Activated naive CD8-positive, alpha-beta T cell treated with anti-CD3 and anti-CD28 coated beads for 36 hours (primary cell): Measurements from ENCODE around the gene ATP6V1C2. TPM values are rescaled to one million over a fixed set of nuclear protein-coding genes. Genes with fewer than 3 reads are reported as not detected.
"Not testable (repeated sequence)": the region's sequence is repeated elsewhere in the genome, so short reads cannot be mapped to it uniquely, and the experiment has no call there.

ENCODE experiments used
- DNase-seq: peaks from one replicate; pipeline ENCODE4 v3.0.0; 2021
- H3K27ac Mint-ChIP-seq: one replicate; pipeline ENCODE4 v1.8.0; 2022; ENCODE audit warnings: mild to moderate bottlenecking, moderate library complexity, mixed read lengths
- H3K27me3 Mint-ChIP-seq: one replicate; pipeline ENCODE4 v1.8.0; 2022; ENCODE audit warnings: mild to moderate bottlenecking, mixed read lengths
- H3K36me3 Mint-ChIP-seq: one replicate; pipeline ENCODE4 v1.8.0; 2021; ENCODE audit warnings: mild to moderate bottlenecking, mixed read lengths
- H3K4me1 Mint-ChIP-seq: one replicate; pipeline ENCODE4 v1.8.0; 2021; ENCODE audit warnings: mixed read lengths
- H3K4me3 Mint-ChIP-seq: one replicate; pipeline ENCODE4 v1.8.0; 2022; ENCODE audit warnings: mild to moderate bottlenecking, moderate library complexity, mixed read lengths
- H3K9me3 Mint-ChIP-seq: one replicate; pipeline ENCODE4 v1.8.0; 2022; ENCODE audit warnings: mixed read lengths
- total RNA-seq, 2 experiments: library from RNA; stranded (reverse); gene quantifications; one replicate each; pipeline ENCODE4 v1.2.3, GENCODE V29; 2021

Gene ATP6V1C2
- total RNA-seq, 2 experiments from 2014 or later, result not detected

DNA sequence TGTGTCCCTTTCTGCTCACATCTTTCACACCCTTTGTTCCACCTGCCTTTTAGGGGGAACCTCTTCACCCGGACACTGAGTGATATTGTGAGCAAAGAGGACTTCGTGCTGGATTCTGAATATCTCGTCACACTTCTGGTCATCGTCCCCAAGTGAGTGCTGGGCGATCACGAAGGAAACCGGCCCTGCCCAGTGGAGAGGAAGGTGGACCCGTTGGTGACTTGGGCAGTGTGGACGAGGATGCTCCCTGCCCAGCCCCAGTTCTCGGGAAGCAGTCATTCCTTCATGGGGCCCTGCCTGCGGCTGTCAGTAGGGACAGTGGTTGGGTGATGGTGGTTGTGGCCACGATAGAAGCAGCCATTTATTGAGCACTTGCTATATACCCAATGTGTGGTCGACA is 50.4 kb downstream of the ATP6V1C2 start:
- no peak for DNase-seq
- no peak overlapping the region for H3K4me3 Mint-ChIP-seq
- H3K9me3 Mint-ChIP-seq, result no peaks in the 10 kb centered on the region
- no peaks in the 10 kb centered on the region for H3K36me3 Mint-ChIP-seq
- no peak overlapping the region for H3K27ac Mint-ChIP-seq
- no peaks in the 10 kb centered on the region for H3K27me3 Mint-ChIP-seq
- H3K4me1 Mint-ChIP-seq, result no peaks in the 10 kb centered on the region

DNA sequence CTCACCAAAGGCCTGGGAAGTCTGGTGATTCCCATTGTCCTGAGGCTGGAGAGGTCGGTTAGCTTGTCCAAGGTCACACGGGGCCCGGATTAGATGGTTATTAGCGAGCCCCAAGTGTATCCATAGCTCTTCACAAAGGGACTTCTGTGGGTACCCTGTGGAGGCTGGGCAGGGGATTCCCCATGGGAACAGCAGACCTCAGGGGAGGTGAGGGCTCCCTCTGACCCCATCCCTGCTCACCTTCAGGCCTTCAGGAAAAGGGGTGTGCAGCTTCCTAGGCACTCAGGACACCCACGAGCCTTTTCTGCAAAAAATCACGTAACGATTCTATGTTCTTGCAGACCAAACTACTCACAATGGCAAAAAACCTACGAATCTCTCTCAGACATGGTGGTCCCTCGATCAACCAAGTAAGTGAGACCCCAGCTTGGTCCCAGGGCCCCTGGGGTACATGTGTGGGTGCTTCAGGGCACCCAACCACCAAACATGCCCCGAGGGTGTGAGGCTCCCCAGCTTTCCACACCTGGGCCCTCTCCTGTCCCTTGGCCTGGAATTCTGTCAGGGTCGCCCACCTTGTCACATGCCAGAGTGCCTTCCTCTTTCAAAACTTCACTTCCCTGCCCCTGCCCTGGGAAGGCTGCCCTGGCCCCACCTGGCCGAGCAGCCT is 50.9 kb downstream of the ATP6V1C2 start:
- H3K36me3 Mint-ChIP-seq, result no peaks in the 10 kb centered on the region
- no peak for DNase-seq
- H3K27me3 Mint-ChIP-seq, result no peaks in the 10 kb centered on the region
- no peak overlapping the region for H3K27ac Mint-ChIP-seq
- H3K4me3 Mint-ChIP-seq, result no peak overlapping the region
- H3K4me1 Mint-ChIP-seq, result no peaks in the 10 kb centered on the region
- H3K9me3 Mint-ChIP-seq, result no peaks in the 10 kb centered on the region

DNA sequence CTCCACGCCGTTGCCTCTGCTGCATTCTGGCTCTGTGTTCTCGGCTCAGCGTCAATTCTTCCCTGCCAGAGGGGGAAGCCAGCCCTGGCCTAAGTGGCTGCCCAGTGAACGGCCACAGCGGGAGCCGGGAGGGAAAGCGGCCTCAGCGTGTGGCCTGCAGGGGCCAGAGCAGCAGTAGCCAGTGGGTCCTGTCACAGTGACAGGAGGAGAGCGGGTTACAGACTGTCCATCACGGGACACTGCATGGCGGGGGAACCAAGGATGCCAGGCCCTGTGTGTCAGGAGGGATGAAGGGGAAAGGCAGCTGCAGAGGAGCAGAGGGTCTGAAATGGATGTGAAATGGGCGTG is 51.4 kb downstream of the ATP6V1C2 start:
- no peaks in the 10 kb centered on the region for H3K9me3 Mint-ChIP-seq
- no peak overlapping the region for H3K27ac Mint-ChIP-seq
- no peak for DNase-seq
- no peaks in the 10 kb centered on the region for H3K27me3 Mint-ChIP-seq
- H3K4me3 Mint-ChIP-seq, result no peak overlapping the region
- no peaks in the 10 kb centered on the region for H3K36me3 Mint-ChIP-seq
- no peaks in the 10 kb centered on the region for H3K4me1 Mint-ChIP-seq

DNA sequence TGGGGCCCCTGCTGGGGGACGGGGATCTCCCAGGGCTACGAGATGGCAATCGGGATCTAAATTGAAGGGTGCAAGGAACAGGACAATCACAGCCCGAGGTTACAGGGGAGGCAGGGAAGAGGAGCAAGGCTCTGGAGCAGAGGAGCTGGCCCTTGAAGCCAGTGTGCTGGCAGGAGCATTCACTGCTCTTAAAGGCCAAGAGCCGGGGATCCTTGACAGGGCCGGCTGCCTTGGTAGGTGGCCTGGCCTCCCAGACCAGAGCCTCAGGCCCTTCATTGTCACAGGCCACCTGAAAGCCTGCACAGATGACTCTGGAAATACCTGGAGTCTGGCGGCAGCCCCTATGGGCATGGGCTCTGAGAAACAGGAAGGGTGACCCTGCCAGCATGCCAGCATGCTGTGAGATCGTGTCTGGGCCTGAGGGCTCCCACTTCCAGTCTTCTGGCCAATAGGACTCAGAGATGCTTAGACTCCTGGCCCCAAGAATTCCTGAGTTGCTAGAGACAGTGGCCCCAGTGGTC is 52.5 kb downstream of the ATP6V1C2 start:
- no peaks in the 10 kb centered on the region for H3K4me1 Mint-ChIP-seq
- no peak for DNase-seq
- H3K36me3 Mint-ChIP-seq, result no peaks in the 10 kb centered on the region

DNA sequence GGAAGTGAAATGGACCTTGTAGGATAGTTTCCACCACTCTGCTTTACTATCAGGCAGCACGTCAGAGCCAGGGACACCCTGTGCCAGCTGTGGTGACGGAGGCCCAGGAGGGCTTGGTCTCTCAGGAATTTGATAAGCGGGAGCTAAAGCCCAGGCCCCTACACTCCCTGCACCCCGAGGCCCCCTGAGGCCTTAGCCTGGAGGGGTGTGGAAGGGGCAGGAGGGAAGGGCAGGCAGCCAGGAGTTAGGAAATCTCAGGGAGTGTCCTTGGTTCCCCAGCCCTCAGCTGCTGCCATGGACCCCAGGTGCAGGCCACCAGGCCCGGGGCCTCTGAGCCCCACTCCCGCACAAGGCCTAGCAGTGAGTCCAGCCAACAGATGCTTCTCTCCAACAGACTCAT is 53.0 kb downstream of the ATP6V1C2 start:
- DNase-seq, result no peak
- Mint-ChIP-seq H3K36me3 (no peaks in the 10 kb centered on the region), H3K27me3 (no peaks in the 10 kb centered on the region), H3K4me3 (no peak overlapping the region), H3K4me1 (no peaks in the 10 kb centered on the region), H3K9me3 (no peaks in the 10 kb centered on the region), H3K27ac (no peak overlapping the region)

More for the DNA sequence above, 52.5 kb downstream of the ATP6V1C2 start:
- Mint-ChIP-seq H3K4me3 (no peak overlapping the region), H3K9me3 (no peaks in the 10 kb centered on the region), H3K27ac (no peak overlapping the region), H3K27me3 (no peaks in the 10 kb centered on the region)

DNA sequence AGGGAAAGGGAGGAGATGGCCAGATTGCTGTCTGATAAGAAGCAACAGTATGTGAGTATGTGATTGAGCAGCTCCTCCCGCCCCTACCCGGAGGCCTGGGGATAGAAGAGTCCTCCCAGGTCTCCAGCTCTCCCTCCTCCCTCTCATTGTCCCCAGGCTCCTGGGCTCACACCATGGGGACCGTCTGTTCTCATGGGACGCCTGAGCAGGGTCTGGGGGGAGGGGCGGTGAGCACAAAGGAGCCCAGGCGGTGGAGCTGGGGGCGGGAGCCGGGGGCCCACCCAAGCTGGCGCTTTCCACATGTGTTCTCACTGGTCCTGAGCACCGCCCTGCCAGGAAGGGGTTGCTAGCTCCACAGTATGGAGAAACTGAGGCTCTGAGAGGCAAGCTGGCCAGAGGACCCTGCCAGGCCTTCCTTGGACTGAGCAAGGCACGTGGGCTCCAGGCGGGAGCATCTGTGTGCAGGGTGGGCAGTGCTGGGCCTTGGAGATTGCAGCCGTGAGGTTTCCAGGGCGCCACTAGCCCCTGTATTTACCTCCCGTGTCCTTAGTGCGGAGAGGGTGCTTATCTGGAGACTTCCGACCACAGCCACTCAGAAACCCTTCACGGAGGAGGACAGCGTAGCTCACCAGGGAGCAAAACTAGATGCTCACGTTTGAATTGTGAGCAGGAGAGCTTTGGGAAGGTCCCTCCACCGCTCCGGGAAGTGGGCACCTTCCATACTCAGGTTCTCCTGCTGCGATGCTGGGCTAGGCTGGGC is 53.8 kb downstream of the ATP6V1C2 start:
- DNase-seq, result no peak
- H3K9me3 Mint-ChIP-seq, result no peaks in the 10 kb centered on the region
- no peaks in the 10 kb centered on the region for H3K4me1 Mint-ChIP-seq
- peaks cover 4% of the 10 kb centered on the region for H3K36me3 Mint-ChIP-seq
- no peak overlapping the region for H3K27ac Mint-ChIP-seq
- no peaks in the 10 kb centered on the region for H3K27me3 Mint-ChIP-seq
- no peak overlapping the region for H3K4me3 Mint-ChIP-seq

DNA sequence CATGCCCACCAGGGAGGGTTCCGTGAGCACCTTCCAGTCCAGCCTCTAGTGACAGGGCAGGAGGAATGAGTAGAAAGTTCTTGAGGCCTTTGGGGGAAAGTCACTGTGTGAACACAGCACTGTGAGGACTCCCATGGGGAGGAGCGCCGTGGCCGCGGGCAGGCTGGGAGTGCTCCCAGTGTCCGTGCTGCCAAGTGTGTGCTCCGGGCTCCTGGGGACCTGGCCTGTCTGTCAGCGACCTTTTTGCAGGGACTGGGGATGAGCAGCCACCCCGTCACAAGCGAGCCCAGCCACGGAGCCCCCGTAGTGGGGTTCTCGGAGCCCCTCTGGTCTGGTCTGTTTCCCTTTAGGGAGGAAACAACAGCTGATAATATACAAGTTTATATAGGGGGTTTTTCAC is 54.4 kb downstream of the ATP6V1C2 start:
- Mint-ChIP-seq H3K4me3 (no peak overlapping the region), H3K27me3 (no peaks in the 10 kb centered on the region), H3K4me1 (no peaks in the 10 kb centered on the region), H3K27ac (no peak overlapping the region), H3K36me3 (peaks cover 6% of the 10 kb centered on the region), H3K9me3 (no peaks in the 10 kb centered on the region)
- DNase-seq, result no peak

DNA sequence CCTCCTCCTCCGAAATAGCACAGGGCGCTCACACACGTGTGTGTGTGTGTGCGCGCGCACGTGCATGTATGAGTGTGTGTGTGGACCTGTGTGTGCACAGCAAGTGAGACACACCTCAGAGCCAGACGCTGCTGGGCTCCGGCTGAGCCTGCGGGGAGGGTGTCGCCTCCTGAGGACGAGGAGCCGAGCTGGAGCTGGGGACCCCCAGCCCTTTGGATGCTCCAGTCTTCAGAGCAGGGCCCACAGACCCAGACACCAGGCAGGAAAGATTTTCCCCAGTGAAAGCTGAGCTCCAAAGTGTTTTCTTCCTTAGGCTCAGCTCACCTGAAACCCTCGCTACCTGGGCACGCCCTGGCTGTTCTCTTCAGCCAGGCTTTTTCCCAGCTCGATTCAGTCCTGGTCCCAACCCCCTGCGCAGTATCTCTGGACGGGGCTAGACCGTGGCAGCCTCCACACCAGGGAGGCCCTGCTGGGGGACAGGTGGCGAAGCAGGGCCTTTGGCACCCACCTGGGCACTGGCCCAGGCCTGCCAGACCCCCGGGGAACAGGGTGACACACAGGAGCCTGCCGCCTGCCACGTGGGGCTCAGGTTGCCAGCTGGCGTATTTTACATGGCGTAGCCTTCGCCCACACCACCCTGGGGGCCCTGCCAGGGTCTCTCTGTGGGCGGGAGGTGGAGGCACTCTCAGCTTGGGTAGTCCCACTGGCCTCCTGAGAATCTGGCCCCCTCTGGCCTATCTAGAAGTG is 55.0 kb downstream of the ATP6V1C2 start:
- H3K4me3 Mint-ChIP-seq, result no peak overlapping the region
- H3K9me3 Mint-ChIP-seq, result no peaks in the 10 kb centered on the region
- no peak for DNase-seq
- H3K27ac Mint-ChIP-seq, result no peak overlapping the region
- H3K27me3 Mint-ChIP-seq, result no peaks in the 10 kb centered on the region
- no peaks in the 10 kb centered on the region for H3K4me1 Mint-ChIP-seq
- peaks cover 6% of the 10 kb centered on the region for H3K36me3 Mint-ChIP-seq

DNA sequence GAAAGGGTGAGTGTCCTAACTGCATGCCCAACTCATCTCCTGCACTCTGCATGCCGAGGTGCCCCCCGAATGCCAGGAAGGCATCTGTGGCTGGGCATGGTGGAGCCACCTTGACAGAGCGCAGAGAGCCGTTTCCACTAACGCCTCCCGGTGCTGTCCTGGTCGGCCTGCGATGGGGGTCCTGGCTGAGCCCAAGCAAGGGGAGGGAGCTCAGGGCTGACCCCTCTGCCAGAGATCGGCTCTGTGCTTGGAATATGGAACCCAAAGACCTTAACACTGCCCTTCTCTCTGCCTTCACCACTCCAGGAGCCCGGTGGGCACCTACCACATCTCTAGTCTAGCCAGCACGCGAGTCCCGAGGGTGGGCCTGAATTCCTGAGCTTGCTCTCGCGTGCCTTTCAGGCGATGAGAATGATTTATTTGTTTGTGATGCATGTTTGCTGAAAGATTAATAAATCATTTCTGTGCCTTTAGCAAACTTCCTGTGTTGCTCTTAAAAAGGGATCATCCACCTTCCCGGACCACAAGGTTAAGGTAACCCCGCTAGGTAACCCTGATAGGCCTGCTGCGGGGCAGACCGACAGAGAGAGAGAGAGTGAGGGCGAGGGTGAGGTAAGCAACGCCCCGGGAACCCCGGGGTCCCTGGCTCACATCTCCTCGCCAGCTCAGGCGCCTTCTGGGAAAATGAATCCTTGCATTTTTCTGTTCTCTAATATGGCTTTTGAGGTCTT is 55.8 kb downstream of the ATP6V1C2 start:
- H3K27ac Mint-ChIP-seq, result no peak overlapping the region

DNA sequence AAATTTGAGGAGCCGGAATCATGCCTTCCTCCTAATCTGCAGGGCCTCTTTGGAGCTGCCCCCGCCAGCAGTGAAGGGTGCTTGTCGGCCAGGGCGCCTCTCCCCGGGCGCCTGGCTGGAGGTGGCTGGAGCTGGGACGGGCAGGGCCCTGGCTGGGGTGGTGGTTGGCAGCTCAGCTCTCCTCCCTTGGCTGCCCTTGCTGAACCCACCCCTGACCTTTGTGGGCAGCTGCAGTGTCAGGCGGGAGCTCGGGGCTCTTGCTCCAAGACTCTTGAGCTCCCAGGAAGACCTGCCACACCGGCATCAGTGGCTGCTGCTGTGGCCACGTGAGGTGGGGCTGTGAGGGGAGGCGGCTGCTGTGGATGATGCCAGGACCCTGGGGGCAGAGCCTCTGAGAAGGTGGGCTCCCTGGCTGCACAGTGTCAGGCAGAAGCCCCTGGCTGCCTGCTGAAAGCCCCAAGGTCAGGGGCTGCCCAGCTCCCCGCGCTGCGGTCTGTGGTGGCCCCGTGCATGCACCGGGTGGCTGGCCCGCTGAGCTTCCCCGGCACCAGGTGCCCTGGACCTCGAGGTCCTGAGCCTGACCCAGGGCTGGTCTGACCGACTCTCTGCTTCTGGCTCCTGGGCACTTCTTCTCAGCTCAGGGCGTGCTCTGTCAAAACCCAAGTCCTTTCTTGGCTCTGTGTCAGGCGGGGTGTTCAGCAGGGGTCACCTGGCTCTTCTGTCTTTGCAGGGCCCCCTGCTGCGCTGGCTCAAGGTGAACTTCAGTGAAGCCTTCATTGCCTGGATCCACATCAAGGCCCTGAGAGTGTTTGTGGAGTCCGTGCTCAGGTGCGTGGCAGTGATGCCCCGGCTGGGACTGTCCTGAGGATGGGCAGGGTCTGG is 56.7 kb downstream of the ATP6V1C2 start:
- peaks cover 13% of the 10 kb centered on the region for H3K36me3 Mint-ChIP-seq
- DNase-seq, result no peak
- H3K4me1 Mint-ChIP-seq, result no peaks in the 10 kb centered on the region
- H3K27ac Mint-ChIP-seq, result no peak overlapping the region
- no peaks in the 10 kb centered on the region for H3K27me3 Mint-ChIP-seq
- no peak overlapping the region for H3K4me3 Mint-ChIP-seq
- no peaks in the 10 kb centered on the region for H3K9me3 Mint-ChIP-seq

More for the DNA sequence above, 55.8 kb downstream of the ATP6V1C2 start:
- no peak overlapping the region for H3K4me3 Mint-ChIP-seq
- no peaks in the 10 kb centered on the region for H3K4me1 Mint-ChIP-seq
- no peaks in the 10 kb centered on the region for H3K27me3 Mint-ChIP-seq
- no peak for DNase-seq
- H3K9me3 Mint-ChIP-seq, result no peaks in the 10 kb centered on the region
- peaks cover 7% of the 10 kb centered on the region for H3K36me3 Mint-ChIP-seq

DNA sequence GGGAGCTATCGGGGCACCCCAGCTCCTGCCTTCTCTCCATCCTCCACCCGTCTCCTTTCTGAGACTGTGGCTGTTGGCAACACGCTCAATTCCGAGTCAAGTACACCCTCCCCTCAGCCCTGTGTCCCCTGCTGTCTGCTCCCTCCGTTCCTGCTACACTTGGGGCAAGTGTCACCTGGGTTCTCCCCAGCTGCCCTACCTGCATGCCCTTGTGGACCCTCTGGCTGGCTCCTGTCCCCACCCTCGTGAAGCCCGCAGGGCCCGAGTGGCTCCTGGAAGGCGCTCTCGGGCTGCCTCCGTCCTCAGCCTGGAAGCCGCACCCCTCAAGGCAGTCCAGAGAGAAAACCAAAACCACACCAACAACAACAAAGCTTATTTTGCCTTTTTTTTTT is 57.3 kb downstream of the ATP6V1C2 start:
- no peak for DNase-seq
- Mint-ChIP-seq H3K4me3 (no peak overlapping the region), H3K27me3 (no peaks in the 10 kb centered on the region), H3K27ac (peak overlapping the region; percentile 29), H3K36me3 (peaks cover 18% of the 10 kb centered on the region), H3K9me3 (no peaks in the 10 kb centered on the region), H3K4me1 (no peaks in the 10 kb centered on the region)

DNA sequence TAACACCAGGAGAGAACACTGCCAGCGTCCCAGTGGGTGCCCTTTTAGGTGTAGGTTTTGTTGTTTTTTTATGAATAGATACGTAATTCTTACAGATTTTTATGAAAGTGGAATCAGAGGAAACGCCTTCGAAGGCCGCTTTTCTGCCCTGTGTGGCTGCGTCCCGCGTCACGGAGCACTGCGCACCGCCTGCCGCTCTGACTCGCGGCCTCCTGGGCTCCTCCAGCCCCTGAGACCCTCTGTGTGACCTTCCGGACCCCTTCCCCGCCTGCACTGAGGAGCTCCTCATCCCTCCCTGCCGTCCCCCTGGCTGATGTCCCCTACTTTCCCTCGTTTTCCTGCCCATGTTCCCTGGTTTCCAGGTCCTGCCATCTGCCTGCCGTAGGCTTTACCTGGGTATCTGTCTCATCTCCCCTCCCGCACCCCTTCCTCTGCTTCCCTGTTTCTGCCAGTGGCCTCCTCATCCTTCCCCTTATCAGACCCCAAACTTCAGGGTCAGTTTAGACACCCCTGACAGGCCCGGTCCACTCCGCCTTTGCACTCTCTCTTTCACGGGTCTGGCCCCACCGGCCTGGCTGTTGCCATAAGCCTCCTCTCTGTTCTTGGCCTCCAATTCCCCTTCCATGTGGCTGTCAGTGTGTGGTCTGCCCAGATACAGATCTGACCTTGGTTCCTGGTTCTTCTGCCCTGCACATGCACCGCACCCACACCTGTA is 58.5 kb downstream of the ATP6V1C2 start:
- Mint-ChIP-seq H3K4me1 (no peaks in the 10 kb centered on the region), H3K9me3 (no peaks in the 10 kb centered on the region), H3K27ac (no peak overlapping the region), H3K4me3 (no peak overlapping the region), H3K36me3 (peaks cover 30% of the 10 kb centered on the region), H3K27me3 (no peaks in the 10 kb centered on the region)
- DNase-seq, result no peak

DNA sequence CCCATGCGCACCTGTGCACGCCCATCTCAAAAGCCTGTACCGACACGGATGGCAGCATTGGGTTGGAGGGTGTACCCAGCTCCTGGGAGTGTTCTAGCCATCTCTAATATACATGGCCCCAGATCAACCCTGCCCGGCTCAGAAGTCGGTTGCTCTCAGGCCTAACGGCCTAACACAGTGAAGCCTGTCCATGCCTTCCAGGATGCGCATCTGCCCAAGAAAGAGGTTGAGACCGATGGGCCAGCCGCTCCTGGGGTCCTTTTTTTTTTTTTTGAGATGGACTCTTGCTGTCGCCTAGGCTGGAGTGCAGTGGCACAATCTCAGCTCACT is 59.0 kb downstream of the ATP6V1C2 start:
- Mint-ChIP-seq H3K27me3 (no peaks in the 10 kb centered on the region), H3K4me3 (no peak overlapping the region), H3K9me3 (no peaks in the 10 kb centered on the region), H3K27ac (no peak overlapping the region), H3K36me3 (peaks cover 30% of the 10 kb centered on the region), H3K4me1 (no peaks in the 10 kb centered on the region)
- DNase-seq, result no peak

DNA sequence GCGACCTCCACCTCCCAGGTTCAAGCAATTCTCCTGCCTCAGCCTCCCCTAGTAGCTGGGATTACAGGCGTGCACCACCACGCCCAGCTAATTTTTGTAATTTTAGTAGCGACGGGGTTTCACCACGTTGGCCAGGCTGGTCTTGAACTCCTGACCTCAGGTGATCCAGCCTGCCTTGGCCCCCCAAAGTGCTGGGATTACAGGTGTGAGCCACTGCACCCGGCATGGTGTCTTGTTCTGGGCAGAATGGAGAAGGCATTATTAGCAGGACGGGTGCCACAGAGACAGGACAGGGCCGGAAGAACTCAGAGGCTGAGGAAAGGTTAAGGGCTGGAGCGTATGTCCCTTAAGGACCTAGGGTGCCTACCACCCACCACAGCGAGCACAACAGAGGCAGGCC is 59.4 kb downstream of the ATP6V1C2 start:
- not testable (repeated sequence) for DNase-seq, H3K4me3 Mint-ChIP-seq, H3K27me3 Mint-ChIP-seq, H3K4me1 Mint-ChIP-seq, H3K27ac Mint-ChIP-seq, H3K9me3 Mint-ChIP-seq
- H3K36me3 Mint-ChIP-seq, result peaks cover 30% of the 10 kb centered on the region
